HG02642 (cell line): Measurements from ENCODE around the gene SNX20.

Experiments
- ATAC-seq: cut with Tn5 transposase; IDR thresholded peaks from one replicate; pipeline ENCODE4 v1.9.1; 2021; ENCODE audit warnings: mild to moderate bottlenecking; ENCODE audit not compliant: unreplicated experiment, poor library complexity

The SNX20 gene

DNA sequence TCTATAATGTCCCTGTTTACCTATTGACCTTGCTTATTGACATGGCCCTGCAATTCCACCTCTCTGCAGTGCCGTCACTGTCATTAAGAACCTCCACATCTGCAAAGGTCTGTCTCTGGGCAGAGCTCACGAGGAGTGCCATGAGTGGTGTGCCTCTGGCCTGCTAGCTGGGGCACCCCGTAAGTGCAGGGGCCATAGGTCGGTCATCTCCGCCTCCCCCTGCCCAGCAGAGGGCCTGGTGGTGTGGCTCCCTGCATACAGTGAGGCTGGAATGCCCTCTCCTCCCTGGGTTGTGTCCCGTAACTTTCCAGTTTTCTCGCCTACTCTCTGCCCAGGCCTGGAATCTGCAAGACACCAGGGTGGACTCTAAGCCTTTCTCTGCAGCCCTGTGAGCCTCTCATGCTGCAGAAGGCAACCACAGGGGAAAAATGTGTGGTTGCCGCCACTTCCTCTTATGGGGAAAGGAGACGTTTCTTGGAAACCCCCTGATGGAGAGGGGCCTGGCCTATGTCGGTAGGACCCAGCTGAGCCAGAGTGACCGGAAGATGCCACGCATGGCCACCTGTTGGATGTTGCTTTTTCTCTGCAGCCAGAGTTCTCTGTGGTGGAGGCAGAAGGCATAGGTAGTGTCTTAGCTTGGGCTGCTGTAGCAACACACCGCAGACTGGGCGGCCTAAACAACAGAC is 2.7 kb upstream of the SNX20 start:
- peak; percentile 76 for ATAC-seq

DNA sequence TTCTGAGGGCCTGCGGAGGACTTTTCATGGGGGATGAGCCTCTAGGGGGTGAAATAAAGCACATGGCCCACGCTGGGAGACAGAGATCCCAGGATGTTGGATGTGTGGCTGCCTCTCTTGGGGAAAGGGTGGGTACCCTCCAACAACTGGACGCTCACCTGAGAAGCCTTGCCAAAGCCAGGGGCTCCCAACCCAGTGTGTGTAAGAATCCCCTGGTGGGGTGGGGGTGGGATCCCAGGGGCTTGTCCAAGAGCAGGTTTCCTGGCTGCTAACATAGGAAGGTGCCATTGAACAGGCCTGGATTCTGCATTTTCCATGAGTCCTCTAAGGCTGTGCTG is 587 bp downstream of the SNX20 start:
- no peak for ATAC-seq

DNA sequence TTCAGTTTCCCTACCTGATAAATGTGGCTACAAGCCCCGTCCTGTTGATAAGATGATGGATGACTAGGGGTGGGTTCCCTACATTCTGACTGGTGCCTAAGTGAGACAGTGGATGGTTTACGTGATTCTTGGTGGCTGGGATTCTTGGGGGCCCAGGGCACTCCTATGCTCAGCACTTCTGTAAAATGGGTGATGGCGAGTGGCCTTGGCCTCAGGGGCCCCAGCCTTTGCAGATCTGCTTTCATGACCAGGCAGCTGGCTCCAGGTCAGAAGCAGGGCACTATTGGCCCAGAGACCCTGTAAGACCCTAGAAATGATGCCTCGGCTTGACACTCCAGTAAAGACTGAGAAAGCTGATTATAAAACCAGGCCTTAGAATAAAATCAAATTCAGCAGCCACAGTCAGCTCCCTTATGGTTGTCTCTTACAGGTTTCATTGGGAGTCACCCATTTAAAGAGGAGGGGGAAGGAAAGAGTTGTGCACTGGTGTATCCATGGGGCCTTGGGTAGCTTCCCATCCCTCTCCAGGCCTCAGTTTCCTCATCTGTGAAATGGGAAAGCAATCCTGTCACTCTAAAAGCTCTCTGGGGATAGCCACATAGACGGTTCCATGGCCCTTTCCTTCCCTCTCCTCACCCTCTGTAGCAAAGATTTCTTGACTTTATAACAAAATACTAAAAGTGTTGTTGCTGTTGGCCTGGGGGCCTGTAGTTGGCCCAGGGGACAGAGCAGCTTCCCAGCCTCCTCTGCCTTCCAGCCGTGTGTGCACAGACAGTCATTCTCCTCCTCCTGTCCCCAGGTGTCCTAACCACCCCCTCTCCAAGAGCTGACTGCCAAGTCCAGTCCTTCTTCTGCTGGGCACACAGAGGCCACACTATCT is 1.2 kb downstream of the SNX20 start:
- no peak for ATAC-seq

DNA sequence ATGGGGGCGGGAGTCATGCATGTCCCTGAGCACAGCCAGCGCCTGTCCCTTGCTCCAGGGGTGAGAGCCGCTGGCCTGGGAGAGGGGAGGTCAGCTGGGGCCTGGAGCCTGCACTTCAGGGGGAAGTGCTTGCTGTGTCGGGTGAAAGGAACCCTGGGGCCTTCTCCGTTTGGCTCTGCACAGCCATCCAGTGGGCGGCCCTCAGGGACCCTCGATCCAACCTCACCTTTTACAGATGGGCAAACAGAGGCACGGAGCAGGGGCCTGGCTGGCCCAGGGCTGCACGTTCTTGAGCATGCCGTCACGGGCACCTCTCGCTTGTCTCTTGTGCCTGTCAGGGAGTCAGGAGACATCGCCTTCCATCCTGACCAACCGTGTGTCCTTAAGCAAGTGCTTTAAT is 1.8 kb downstream of the SNX20 start:
- ATAC-seq: no peak

DNA sequence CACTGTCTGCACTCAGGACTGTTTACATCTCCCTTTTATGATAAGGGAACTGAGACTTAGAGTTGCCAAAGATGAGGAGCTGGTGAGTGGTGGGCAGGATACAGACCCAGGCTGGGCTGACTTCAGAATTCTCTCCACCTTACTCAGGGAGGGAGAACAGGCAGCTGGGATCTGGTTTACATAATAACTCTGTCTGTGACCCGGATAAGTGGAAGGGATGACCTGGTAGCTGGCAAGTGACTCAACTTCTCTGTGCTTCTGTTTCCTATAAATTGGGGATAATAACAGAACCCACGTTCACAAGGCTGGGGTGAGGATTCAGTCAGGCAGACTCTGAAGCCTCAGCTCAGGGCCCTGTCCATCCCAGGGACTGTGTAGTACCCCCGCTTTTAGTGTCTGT is 2.6 kb downstream of the SNX20 start:
- no peak for ATAC-seq

DNA sequence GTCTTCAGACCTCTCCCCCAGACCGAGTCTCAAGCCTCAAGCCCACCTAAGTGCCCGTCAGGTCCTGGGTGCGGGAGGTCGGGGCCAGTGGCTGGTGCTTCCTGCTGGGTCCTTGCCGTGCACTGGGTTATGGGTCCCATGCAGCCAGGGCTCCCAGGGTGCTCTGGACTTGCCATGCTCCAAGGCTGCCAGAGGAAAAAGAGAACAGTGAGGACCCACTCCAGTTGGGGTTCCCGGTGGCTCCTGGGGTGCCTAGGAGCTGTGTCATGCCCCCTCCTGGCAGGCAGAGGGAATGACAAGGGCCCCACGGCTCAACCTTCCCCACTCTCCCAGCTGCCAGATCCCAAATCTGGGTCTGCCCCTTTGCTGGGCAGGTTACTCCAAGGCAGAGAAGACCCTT is 3.8 kb downstream of the SNX20 start:
- no peak for ATAC-seq

DNA sequence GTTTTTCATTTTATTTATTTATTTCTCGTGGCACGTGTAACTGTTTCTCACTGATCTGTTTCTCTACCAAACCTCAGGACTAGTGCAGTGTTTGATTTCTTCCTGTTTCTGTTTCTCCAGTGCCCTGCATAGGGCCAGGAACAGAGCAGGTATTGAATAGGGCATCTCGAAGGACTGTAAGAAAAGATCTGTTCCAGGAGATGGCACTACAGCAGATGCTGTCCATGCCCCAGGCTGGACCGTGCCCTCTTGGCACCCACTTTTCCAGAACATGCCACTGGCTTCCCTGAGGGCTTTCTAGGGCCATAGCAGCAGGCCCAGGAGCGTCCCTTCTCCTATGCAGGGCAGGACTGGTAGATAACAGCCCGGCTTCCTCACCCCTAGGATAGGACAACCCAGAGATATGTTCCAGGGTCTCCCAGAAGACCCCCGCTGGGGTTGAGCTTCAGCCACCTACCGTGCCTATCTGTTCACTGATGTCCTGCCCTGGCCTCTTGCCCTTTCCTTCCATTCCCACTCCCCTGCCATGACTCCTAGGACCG is 4.4 kb downstream of the SNX20 start:
- ATAC-seq: no peak

DNA sequence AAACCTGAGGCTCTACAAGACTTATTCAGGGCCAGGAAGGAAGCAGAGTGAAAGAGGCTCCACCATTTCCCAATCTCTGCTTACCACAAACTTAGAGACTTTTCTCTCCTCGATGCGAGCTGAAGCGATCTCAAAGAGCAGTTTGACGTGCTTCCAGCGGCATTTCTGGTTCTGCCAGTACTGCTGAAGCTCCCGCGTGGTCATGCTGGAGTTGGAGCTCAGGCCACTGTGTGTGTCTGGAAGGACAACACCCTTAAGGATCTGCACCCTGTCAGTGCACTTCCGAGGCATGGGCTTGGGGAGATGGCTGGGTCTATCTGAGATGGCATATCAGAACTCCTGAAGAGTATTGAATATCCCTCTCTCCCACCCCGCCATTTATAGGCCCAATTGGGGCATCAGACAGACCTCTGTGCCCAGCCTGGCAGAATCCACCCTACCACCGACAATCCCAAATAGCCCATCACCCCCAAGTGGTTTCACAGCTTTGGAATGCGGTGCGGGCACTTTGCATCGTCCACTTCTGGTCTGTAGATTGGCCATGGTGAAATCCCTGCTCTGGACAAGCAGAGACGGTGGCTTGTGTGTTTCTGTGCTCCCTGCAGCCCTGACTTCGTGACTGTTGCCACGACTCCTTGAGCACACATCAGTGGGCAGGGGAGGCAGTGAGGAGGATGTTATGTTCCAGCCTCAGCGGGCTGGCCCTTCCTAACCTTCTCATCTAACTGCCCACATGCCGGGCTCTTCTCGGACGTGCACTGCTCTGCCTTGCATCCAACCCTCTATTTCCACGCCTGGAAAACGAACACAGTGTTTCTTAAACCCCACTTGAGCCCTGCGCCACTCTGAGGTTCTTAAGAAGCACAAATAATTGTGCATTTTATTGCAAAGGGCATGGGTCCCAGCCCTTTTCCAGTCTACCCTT is 5.2 kb downstream of the SNX20 start:
- no peak for ATAC-seq

DNA sequence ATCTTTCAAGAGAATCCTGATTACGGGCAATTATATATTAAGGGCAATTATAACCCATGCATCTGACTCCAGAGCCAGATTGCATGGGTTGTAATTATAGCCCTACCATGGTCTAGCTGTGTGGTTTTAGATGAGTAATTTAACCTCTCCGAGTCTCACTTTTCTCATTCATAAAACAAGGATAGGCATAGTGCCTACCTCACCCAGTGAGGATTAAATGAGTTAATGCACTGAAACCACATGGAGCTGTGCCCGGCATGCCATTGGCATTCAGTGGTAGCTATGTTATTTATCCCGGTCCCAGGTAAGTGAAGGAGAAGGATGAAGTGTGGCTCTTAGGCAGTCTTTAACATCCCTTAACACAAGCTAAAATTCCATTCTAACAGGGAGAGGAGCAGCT is 6.3 kb downstream of the SNX20 start:
- ATAC-seq: no peak

DNA sequence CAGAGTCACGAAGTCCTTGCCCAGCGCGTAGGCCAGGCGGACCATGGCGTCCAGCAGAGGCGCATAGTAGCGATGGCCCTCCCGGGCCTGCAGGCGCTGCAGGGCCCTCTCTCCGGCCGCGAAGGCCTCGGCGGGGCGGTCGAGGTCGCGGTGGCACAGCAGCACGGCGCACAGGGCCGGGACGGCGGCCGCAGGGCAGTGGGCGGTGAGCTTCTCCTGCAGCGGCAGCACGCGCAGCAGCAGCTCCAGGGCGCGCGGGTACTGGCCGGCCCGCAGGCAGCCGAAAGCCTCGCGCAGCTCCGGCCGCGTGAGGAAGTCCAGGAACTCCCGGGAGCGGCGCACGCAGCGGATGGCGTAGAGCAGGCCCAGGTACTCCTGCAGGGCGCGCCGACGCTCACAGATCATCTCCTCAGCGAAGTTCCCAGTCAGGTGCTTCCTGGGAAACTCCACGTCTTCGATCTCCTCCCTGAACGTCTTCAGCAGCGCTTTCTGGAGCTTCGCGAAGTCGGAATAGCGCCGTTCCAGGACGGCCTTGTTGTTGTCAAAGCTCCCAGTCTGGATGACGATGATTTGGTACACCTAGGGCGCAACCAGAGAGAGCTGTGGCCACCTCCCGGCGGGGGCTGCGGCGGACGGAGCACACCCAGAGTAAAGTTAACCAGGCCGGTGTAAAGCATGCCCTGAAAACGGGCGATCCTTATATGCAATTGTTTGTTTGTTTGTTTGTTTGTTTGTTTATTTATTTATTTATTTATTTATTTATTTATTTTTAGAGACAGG is 7.4 kb downstream of the SNX20 start:
- ATAC-seq: no peak

DNA sequence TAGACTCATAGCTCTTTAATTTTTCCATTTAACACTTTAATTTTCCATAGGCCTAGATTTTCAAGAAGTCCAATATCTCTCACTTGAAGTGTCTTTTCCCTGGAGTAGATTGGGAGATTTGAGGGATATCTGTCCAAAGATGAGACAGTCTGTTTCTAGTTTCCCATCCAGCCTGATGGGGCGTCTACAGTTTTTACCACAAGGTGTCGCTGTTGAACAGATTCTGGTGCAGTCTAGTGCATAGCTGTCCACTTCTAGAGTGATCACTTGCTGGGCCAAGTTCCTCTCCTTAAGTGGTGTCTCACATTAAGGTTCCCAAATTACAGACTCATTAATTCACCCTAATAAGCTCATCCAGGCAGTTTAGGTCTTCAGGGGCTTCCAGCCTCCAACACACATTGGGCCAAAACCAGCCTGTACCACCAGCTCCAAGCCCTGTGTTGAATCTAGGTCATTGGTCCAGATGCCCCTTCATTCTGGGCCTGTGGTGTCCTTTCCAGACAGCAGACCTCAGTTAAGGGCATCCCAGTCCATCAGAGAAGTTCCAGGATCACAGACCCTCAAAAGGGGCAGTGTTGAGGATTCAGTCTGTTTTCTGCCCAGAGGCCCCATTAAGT is 9.4 kb downstream of the SNX20 start:
- no peak for ATAC-seq

DNA sequence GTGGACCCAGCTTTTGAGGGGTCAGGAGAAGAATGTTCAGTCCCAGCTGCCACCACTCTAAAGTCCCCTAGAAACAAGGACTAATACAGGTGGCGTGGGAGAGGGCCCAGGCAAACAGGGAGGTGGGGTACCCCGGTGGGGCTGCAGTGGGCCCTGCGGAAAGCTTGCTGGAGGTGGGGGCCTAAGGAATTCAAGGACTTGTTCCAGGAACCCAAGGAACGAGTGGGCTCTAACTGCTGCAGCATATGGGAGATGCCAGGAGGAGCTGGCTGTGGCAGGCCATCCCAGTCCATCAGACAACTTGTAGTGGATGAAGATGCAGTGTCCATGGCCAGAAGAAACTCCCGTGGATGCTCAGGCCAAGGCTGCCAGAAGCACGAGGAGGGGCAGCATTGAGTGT is 10.6 kb downstream of the SNX20 start:
- ATAC-seq: no peak

DNA sequence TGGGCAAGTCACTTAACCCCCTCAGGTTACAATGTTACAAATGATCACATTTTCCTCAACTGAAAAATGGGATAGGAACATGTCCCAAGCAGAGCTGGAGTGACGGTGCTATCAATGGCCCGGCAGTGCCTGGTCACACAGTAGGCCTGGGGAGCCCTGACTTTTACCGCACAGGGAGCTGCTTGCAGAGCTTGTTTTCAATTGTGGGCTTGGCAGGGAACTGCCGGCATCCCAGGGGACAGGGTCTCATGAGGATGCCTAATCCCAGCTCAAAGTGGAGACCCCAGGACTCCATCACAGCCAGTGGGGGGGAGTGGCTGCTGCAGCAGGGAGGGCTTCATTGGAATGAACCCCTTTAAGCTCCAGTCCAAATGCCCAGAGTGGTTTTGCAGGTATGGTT is 11.4 kb downstream of the SNX20 start:
- no peak for ATAC-seq

DNA sequence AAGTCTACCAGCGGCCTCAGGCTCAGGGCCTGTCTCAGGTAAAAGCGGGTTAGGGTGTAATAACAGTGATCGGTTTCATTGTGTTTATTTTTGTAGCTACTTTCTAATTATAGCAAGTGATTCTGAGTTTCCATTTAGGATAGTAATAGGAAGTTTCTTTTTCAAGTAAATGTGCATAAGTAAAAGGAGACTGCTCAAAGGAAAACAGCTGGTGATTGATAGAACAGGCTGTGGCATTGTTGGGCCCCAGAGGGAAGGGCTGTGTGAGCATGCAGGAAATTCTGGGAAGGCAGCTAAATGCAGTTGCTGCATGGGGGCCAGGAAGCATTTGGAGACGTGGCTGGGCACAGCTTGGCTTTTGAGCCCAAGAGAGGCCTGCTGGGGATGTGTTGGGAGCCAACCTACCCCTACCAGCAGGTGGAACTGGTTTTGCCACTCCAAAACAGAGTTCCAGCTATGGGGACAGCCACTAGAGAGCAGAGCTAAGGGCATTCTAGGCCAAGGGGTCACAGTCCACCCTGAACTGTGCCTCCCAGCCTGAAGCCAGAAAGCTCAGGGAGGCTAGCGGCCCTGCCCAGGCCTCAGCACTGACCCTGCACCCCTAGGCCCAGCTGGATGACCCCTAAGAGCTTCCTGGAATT is 12.6 kb downstream of the SNX20 start:
- no peak for ATAC-seq

DNA sequence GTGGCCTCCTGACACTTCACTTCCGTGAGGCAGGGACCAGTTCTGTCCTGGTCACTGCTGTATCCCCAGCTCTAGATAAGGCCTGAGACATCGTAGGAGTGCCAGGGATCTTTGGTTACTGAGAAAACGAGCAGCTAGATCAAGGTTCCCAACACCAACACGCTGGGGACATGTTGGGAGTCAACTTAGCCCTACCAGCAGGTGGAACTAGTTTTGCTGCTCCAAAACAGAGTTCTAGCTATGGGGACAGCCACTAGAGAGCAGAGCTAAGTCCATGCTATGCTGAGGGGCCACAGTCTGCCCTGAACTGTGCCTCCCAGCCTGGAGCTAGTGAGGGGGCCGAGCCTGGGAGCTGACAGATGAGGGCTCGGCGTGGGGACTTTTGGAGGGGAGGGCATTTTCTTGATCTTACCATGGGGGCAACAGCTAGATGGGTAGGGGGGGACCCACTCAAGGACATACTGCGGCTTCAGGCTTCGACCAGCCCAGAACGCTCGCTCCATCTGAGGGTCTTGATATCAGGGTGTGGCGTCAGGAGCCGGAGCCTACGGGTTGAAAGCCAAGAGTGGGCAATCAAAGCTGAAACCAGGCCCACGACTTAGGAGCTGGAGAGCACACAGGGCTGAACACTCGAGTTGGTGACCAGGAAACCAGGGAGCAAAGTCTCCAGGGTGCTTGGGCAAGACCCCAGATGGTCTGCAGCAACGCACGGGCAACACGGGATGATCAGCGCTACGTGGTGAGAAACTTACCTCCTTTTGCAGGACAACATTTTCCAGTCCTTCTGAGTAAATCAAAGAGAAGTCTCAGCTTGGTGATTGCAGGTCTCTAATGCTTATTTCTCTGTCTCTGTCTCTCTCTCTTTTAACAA is 13.4 kb downstream of the SNX20 start:
- no peak for ATAC-seq

DNA sequence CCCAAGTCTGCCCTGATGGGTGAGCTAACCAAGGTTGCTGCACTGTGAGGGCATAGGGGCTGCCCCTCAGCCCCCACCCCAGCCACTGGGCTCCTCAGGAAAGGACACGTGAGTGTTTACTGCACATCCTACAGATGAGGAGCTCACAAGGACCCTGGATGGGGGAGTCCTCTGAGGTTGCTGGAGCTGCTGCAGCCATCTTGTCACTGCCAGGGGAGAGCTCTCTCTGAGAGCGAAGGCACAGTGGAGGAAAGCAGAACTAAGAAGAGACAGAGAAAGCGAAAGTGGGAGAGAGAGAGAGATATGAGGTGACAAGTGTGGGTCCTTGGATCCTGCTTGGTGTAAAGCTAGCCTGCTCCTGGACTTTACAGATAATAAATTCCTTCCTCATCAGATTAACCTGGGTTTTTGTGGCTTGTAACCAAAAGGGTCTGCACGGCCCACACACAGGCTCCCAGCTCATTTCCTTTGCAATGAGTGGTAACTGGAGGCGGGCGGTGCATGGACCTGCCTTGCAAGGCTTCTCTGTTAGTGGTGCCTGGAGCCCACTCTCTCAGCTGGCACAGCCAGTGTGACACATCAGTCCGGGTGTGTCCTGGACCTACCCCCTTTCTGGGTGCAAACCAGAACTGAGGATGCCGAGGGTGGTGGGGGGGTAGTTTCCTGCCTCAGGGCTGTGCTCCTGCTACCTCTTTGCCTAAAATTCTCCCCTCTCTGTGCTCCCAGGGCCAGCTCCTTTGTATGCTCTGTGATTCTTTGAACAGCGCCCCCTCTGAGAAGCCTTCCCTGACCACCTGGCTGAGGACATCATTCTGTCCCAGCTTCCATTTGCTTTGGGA is 14.2 kb downstream of the SNX20 start:
- peak; percentile 80 for ATAC-seq
